ENCODE measurements around the gene NFASC. TPM values are rescaled to one million over a fixed set of nuclear protein-coding genes. Genes with fewer than 3 reads are reported as not detected.

NFASC gene
- total and polyA plus RNA-seq, 8 donors = 1.1 to 54.2 (median 13.3) TPM

GRCh38 chr1:204834336-204834735, 36.3 kb upstream of the NFASC start:
- H3K27me3 ChIP-seq = peaks cover 0 to 43% (median 5%) of the 10 kb centered on the region in 3 donors
- H3K4me1 ChIP-seq = peaks cover 0 to 16% (median 5%) of the 10 kb centered on the region in 4 donors
- 14 to 28% (median 21%) methylated on average over 5 of the region's 5 CpGs for WGBS, 5 donors
- intact Hi-C loops (cut with DNase I; ENCODE audit: low total_unique reads) = no loop called here
- TF ChIP-seq EP300 (IDR thresholded peaks at IDR 0.05) = no peak
- no peak for TF ChIP-seq CTCF (IDR thresholded peaks at IDR 0.05)
- no peak for TF ChIP-seq POLR2AphosphoS5 (IDR thresholded peaks at IDR 0.05)
- no peak for TF ChIP-seq POLR2A (IDR thresholded peaks at IDR 0.05)
- no peaks in the 10 kb centered on the region for H3K36me3 ChIP-seq
- no peak overlapping the region for H3K4me3 ChIP-seq
- no peak for DNase-seq
- H3K27ac ChIP-seq = no peak overlapping the region
- H3K9me3 ChIP-seq = no peaks in the 10 kb centered on the region

DNA sequence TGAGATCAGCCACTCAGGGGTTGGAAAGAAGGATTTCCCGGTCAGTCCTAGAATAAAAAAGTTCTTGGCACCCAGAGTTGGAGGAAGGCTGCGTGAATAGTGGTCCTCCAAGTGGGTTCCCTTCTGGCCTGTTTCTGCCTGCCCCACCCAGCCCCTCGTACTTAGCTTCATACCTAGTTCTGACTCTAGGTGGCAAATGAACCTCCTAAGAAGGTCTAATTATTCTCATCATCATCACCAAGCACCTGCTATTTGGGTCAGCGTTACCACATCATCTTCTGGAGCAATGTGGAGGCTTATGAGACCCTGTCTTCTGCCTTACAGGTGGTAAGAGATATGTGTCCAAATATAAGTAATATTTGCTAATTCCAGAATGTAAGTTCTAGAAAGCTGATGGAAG, 35.9 kb upstream of the NFASC start:
- Histone ChIP-seq H3K27me3 (peaks cover 0 to 39% (median 4%) of the 10 kb centered on the region in 3 donors), H3K4me1 (peaks cover 0 to 16% (median 3%) of the 10 kb centered on the region in 4 donors), H3K36me3 (no peaks in the 10 kb centered on the region), H3K4me3 (no peak overlapping the region), H3K9me3 (no peaks in the 10 kb centered on the region), H3K27ac (no peak overlapping the region)
- intact Hi-C loops (cut with DNase I; ENCODE audit: low total_unique reads) = no loop called here
- TF ChIP-seq EP300 (IDR thresholded peaks at IDR 0.05) (no peak), POLR2A (IDR thresholded peaks at IDR 0.05) (no peak), POLR2AphosphoS5 (IDR thresholded peaks at IDR 0.05) (no peak), CTCF (IDR thresholded peaks at IDR 0.05) (no peak)
- WGBS, 5 donors = 33 to 50% (median 47%) methylated on average over 4 of the region's 4 CpGs
- DNase-seq = no peak

- DNase-seq = no peak
- Histone ChIP-seq H3K4me3 (no peak overlapping the region), H3K27me3 (peaks cover 0 to 30% (median 4%) of the 10 kb centered on the region in 3 donors), H3K9me3 (no peaks in the 10 kb centered on the region), H3K36me3 (no peaks in the 10 kb centered on the region), H3K4me1 (peaks cover 0 to 10% (median 2%) of the 10 kb centered on the region in 4 donors), H3K27ac (no peak overlapping the region)
- intact Hi-C loops (cut with DNase I; ENCODE audit: low total_unique reads) = no loop called here
- 74 to 84% (median 80%) methylated on average over 3 of the region's 3 CpGs for WGBS, 5 donors
- TF ChIP-seq EP300 (IDR thresholded peaks at IDR 0.05) (no peak), POLR2AphosphoS5 (IDR thresholded peaks at IDR 0.05) (no peak), POLR2A (IDR thresholded peaks at IDR 0.05) (no peak), CTCF (IDR thresholded peaks at IDR 0.05) (no peak)
Observed at GRCh38 chr1:204835737-204836136, 34.9 kb upstream of the NFASC start.

- peaks cover 0 to 6% (median 0%) of the 10 kb centered on the region in 4 donors for H3K4me1 ChIP-seq
- no peak overlapping the region for H3K4me3 ChIP-seq
- no peak overlapping the region for H3K27ac ChIP-seq
- H3K36me3 ChIP-seq = no peaks in the 10 kb centered on the region
- no peak for DNase-seq
- TF ChIP-seq POLR2AphosphoS5 (IDR thresholded peaks at IDR 0.05) (no peak), EP300 (IDR thresholded peaks at IDR 0.05) (no peak), POLR2A (IDR thresholded peaks at IDR 0.05) (no peak), CTCF (IDR thresholded peaks at IDR 0.05) (no peak)
- peaks cover 0 to 18% (median 4%) of the 10 kb centered on the region in 3 donors for H3K27me3 ChIP-seq
- 46 to 69% (median 62%) methylated on average over 1 of the region's 1 CpG for WGBS, 5 donors
- H3K9me3 ChIP-seq = no peaks in the 10 kb centered on the region
- intact Hi-C loops (cut with DNase I; ENCODE audit: low total_unique reads) = no loop called here
Observed at GRCh38 chr1:204836856-204837255, 33.8 kb upstream of the NFASC start.
